Right lobe of liver (tissue), 6 donors: ENCODE measurements around the gene SRGAP2B. TPM values are rescaled to one million over a fixed set of nuclear protein-coding genes. Genes with fewer than 3 reads are reported as not detected.
"Not testable (repeated sequence)": the region's sequence is repeated elsewhere in the genome, so short reads cannot be mapped to it uniquely, and the experiment has no call there.

Source experiments
- ATAC-seq, 4 donors: fragments of 200-7000 bp; cut with Tn5 transposase; one replicate each; pipeline ENCODE4 v1.9.1; 2020; ENCODE audit warnings: mild to moderate bottlenecking in 4 of 4, moderate library complexity in 4 of 4
- DNase-seq, 3 donors: peaks; one replicate each; pipeline ENCODE4 v3.0.0-alpha.2; 2020
- H3K27ac ChIP-seq, 3 donors: fragments of 200-600 bp; one replicate each; pipeline ENCODE4 v1.8.0; 2022
- H3K27me3 ChIP-seq, 2 donors: fragments of 200-600 bp; one replicate each; pipeline ENCODE4 v1.8.0; 2022
- H3K36me3 ChIP-seq, 4 donors: fragments of 200-600 bp; sonication (generic) in 1 of 4; one replicate each; pipeline versions ENCODE4 v1.5.1 to v1.8.0; 2017 to 2022; ENCODE audit warnings: control low read depth in 1 of 4
- H3K4me1 ChIP-seq, 4 donors: fragments of 200-600 bp; sonication (generic) in 1 of 4; one replicate each; pipeline versions ENCODE4 v1.5.1 to v1.8.0; 2017 to 2022; ENCODE audit warnings: control low read depth in 1 of 4
- H3K4me3 ChIP-seq, 3 donors: fragments of 200-600 bp; one replicate each; pipeline ENCODE4 v1.8.0; 2022
- H3K9me3 ChIP-seq, 4 donors: fragments of 200-600 bp; sonication (generic) in 1 of 4; one replicate each; pipeline versions ENCODE4 v1.5.1 to v1.8.0; 2017 to 2022; ENCODE audit warnings: control low read depth in 1 of 4
- WGBS: methylation state at CpG from one replicate; pipeline ENCODE4 v1.1.6; 2018; ENCODE audit warnings: low coverage, low lambda C conversion rate; ENCODE audit not compliant: insufficient coverage; ENCODE audit errors: missing lambda C conversion rate; 5-methylcytosine and 5-hydroxymethylcytosine counted together
- intact Hi-C, 2 donors: fragments of 100-400 bp; cut with DNase I; formaldehyde crosslinking; loops; one replicate each; pipeline versions ENCODE4 v1.11.2 to v1.14.1; 2022
- total RNA-seq, 6 experiments: library from RNA; depleted of rRNA in 2 of 6; stranded (reverse); fragments of >200 nt in 2 of 6; fragmentation: NEBNext Ultra II Directional in 3 of 6; extraction: Animal tissue kit (Norgen Biotek cat#: 25700) in 3 of 6; gene quantifications; one replicate each; pipeline versions ENCODE4 v1.1.0 to v1.2.4, GENCODE V29; 2016 to 2023
- donor health status: DM: no; HTN: yes; CAD: no.
- donor health status: DM: no; HTN: no; CAD: no.
- donor health status: DM: no; HTN: no; CAD: no.
- donor health status: DM: no; HTN: yes; CAD: no.
- donor health status: DM: no; HTN: yes; CAD: no.

Gene SRGAP2B
- total RNA-seq, 6 experiments from 2014 or later, result 4.5 to 6.6 (median 6.1) TPM

DNA sequence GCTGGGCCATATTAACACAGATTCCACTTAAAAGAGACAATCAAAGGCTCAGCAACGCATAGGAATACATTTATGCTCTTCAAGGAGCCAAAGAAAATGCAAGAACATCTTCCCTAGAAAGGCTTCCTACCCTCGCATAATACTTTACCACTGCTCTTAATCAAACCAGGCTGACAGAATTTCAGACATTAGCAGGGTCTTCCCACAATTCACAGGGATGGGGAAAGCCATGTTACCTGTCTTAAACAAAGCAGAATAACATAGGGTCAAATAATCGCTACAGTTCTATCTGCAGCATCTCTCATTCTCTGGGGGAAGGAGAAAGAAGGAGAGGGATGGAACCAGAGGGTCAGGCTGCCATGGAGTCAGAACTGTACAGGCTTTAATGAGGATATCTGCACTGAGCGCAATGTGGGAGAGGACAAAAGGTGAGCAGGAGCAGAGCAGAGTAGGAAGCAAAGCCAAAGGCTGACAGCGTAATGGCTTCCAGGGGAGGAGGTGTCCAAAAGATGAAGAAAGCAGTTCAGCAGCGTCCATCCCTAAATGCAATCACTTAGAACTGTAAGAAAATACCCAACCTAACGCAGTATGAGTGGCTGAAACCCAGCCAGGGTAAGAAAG lies 109.5 kb downstream of the SRGAP2B start:
- H3K36me3 ChIP-seq, intact Hi-C loops, H3K9me3 ChIP-seq, H3K4me1 ChIP-seq, DNase-seq, H3K27ac ChIP-seq, H3K4me3 ChIP-seq, ATAC-seq, H3K27me3 ChIP-seq: not testable (repeated sequence)
- 92% methylated on average over 3 of the region's 7 CpGs for WGBS

- H3K9me3 ChIP-seq, H3K27ac ChIP-seq, H3K27me3 ChIP-seq, H3K4me3 ChIP-seq, DNase-seq, H3K36me3 ChIP-seq, ATAC-seq, intact Hi-C loops, H3K4me1 ChIP-seq: not testable (repeated sequence)
- WGBS, result no CpG with 5 or more reads among the region's 6 CpGs
These were observed 112.2 kb downstream of the SRGAP2B start for GRCh38 chr1:144982802-144983525.

- peak in 1 of 4 donors; percentile 38 for ATAC-seq
- H3K4me1 ChIP-seq, H3K27me3 ChIP-seq, H3K4me3 ChIP-seq, H3K27ac ChIP-seq, H3K36me3 ChIP-seq, intact Hi-C loops, DNase-seq, H3K9me3 ChIP-seq: not testable (repeated sequence)
- WGBS, result no CpG with 5 or more reads among the region's 4 CpGs
These were observed 114.0 kb downstream of the SRGAP2B start for GRCh38 chr1:144981157-144981556.

- H3K4me1 ChIP-seq, H3K27me3 ChIP-seq, intact Hi-C loops, H3K9me3 ChIP-seq, H3K4me3 ChIP-seq, DNase-seq, H3K36me3 ChIP-seq, H3K27ac ChIP-seq: not testable (repeated sequence)
- ATAC-seq, result peak in 1 of 4 donors; percentile 23
- WGBS, result 100% methylated on average over 2 of the region's 5 CpGs
These were observed 115.0 kb downstream of the SRGAP2B start for GRCh38 chr1:144979960-144980595.

- DNase-seq, H3K4me3 ChIP-seq, H3K36me3 ChIP-seq, H3K27me3 ChIP-seq, H3K9me3 ChIP-seq, intact Hi-C loops, H3K27ac ChIP-seq, H3K4me1 ChIP-seq: not testable (repeated sequence)
- no CpG with 5 or more reads among the region's 2 CpGs for WGBS
- peak in 1 of 4 donors; percentile 19 for ATAC-seq
These were observed 117.3 kb downstream of the SRGAP2B start for GRCh38 chr1:144977856-144978255.

GRCh38 chr1:144971936-144972335 lies 123.2 kb downstream of the SRGAP2B start:
- DNase-seq, H3K27ac ChIP-seq, H3K4me3 ChIP-seq, H3K9me3 ChIP-seq, H3K4me1 ChIP-seq, H3K36me3 ChIP-seq, H3K27me3 ChIP-seq, intact Hi-C loops: not testable (repeated sequence)
- peak; percentile 15 to 34 (median 24) for ATAC-seq
- no CpG with 5 or more reads among the region's 3 CpGs for WGBS

DNA sequence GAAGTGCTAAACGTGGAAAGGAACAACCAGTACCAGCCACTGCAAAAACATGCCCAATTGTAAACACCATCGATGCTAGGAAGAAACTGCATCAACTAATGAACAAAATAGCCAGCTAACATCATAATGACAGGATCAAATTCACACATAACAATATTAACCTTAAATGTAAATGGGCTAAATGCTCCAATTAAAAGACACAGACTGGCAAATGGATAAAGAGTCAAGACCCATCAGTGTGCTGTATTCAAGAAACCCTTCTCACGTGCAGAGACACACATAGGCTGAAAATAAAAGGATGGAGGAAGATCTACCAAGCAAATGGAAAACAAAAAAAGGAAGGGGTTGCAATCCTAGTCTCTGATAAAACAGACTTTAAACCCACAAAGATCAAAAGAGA lies 128.6 kb downstream of the SRGAP2B start:
- H3K36me3 ChIP-seq, ATAC-seq, H3K27me3 ChIP-seq, H3K9me3 ChIP-seq, H3K4me3 ChIP-seq, DNase-seq, H3K4me1 ChIP-seq, H3K27ac ChIP-seq, intact Hi-C loops: not testable (repeated sequence)
- WGBS, result 67% methylated on average over 2 of the region's 3 CpGs

GRCh38 chr1:144964765-144965164 lies 130.4 kb downstream of the SRGAP2B start:
- H3K36me3 ChIP-seq, ATAC-seq, H3K27me3 ChIP-seq, intact Hi-C loops, H3K27ac ChIP-seq, H3K9me3 ChIP-seq, H3K4me3 ChIP-seq, H3K4me1 ChIP-seq: not testable (repeated sequence)
- DNase-seq, result peak in 2 of 3 donors; percentile 15 to 44
- no CpG with 5 or more reads among the region's 12 CpGs for WGBS

GRCh38 chr1:144964186-144964585 lies 130.9 kb downstream of the SRGAP2B start:
- H3K27ac ChIP-seq, DNase-seq, H3K4me3 ChIP-seq, H3K27me3 ChIP-seq, H3K4me1 ChIP-seq, H3K9me3 ChIP-seq, H3K36me3 ChIP-seq, intact Hi-C loops: not testable (repeated sequence)
- peak in 2 of 4 donors; percentile 12 to 65 for ATAC-seq
- WGBS, result 88% methylated on average over 1 of the region's 1 CpG

DNA sequence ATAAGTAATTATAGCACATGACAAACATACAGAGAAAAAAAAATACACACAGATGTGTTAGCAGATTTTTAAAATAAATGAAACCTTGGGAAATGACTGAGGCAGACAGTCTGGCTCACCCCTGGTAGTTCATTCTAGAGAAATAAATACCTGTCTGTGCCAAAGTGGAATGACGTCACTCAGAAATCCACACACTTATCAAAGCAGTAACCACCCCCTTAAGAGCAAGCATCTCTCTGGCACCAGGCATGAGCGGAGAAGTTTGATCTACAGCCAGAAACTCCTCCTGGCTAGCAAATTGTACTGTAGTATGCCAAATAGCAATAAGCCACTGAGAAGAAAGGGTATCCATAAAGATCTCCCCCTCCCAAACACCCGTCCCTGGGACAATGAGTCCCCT lies 131.6 kb downstream of the SRGAP2B start:
- H3K36me3 ChIP-seq, intact Hi-C loops, H3K9me3 ChIP-seq, H3K4me3 ChIP-seq, H3K27me3 ChIP-seq, H3K4me1 ChIP-seq, H3K27ac ChIP-seq: not testable (repeated sequence)
- peak; percentile 76 to 99 (median 88) for ATAC-seq
- DNase-seq, result peak in 1 of 3 donors; percentile 41
- WGBS, result 33% methylated on average over 2 of the region's 3 CpGs
